Inflammatory macrophage (primary cell): ENCODE results near the gene RAP1GAP2.
"Not testable (repeated sequence)": the region's sequence is repeated elsewhere in the genome, so short reads cannot be mapped to it uniquely, and the experiment has no call there.

ENCODE experiments used
- DNase-seq, 2 donors: peaks; one replicate each; pipeline ENCODE4 v3.0.0-alpha.2; 2020 to 2022

Gene RAP1GAP2

GRCh38 chr17:3049705-3050295, 253.6 kb downstream of the RAP1GAP2 start:
- no peak for DNase-seq

GRCh38 chr17:3054868-3055267, 258.6 kb downstream of the RAP1GAP2 start:
- not testable (repeated sequence) for DNase-seq

- not testable (repeated sequence) for DNase-seq
Measured at GRCh38 chr17:3062824-3063377, 266.7 kb downstream of the RAP1GAP2 start.

GRCh38 chr17:3063507-3063906, 267.3 kb downstream of the RAP1GAP2 start, which contains the start of gene OR1D5:
OR1D5 (minus strand) TSS chr17:3063607; CDS start chr17:3063607, 0 bp downstream.
- DNase-seq = not testable (repeated sequence)

- peak; percentile 74 to 82 for DNase-seq
Measured at GRCh38 chr17:3065192-3065591, 269.0 kb downstream of the RAP1GAP2 start.

GRCh38 chr17:3073850-3074249, 277.6 kb downstream of the RAP1GAP2 start:
- DNase-seq = not testable (repeated sequence)
